Activated CD4-positive, alpha-beta T cell treated with anti-CD3 and anti-CD28 coated beads, Interleukin-2, amount 10 ng/mL, durations not matched to agents 24 days and 14 days (primary cell): Measurements from ENCODE around the gene WBP1L. TPM values are rescaled to one million over a fixed set of nuclear protein-coding genes. Genes with fewer than 3 reads are reported as not detected.
"Not testable (repeated sequence)": the region's sequence is repeated elsewhere in the genome, so short reads cannot be mapped to it uniquely, and the experiment has no call there.

Experiments
- DNase-seq: peaks from one replicate; pipeline ENCODE4 v3.0.0; 2022
- H3K27ac Mint-ChIP-seq: one replicate; pipeline ENCODE4 v1.8.0; 2022; ENCODE audit warnings: mild to moderate bottlenecking, mixed read lengths
- H3K27me3 Mint-ChIP-seq: one replicate; pipeline ENCODE4 v1.8.0; 2022; ENCODE audit warnings: mixed read lengths
- H3K36me3 Mint-ChIP-seq: one replicate; pipeline ENCODE4 v1.8.0; 2022; ENCODE audit warnings: low read depth, mild to moderate bottlenecking, mixed read lengths
- H3K4me1 Mint-ChIP-seq: one replicate; pipeline ENCODE4 v1.8.0; 2021; ENCODE audit warnings: mixed read lengths
- H3K4me3 Mint-ChIP-seq: one replicate; pipeline ENCODE4 v1.8.0; 2022; ENCODE audit warnings: mild to moderate bottlenecking, moderate library complexity, mixed read lengths
- H3K9me3 Mint-ChIP-seq: one replicate; pipeline ENCODE4 v1.8.0; 2021; ENCODE audit warnings: mixed read lengths
- intact Hi-C: fragments of 100-400 bp; cut with micrococcal nuclease; formaldehyde crosslinking; loops from one replicate; pipeline ENCODE4 v1.15.1; 2023
- total RNA-seq: library from RNA; stranded (reverse); gene quantifications from 2 replicates; pipeline ENCODE4 v1.2.3, GENCODE V29; 2022

The WBP1L gene
- total RNA-seq, 1 donor from 2014 or later, result 15.8 TPM

DNA sequence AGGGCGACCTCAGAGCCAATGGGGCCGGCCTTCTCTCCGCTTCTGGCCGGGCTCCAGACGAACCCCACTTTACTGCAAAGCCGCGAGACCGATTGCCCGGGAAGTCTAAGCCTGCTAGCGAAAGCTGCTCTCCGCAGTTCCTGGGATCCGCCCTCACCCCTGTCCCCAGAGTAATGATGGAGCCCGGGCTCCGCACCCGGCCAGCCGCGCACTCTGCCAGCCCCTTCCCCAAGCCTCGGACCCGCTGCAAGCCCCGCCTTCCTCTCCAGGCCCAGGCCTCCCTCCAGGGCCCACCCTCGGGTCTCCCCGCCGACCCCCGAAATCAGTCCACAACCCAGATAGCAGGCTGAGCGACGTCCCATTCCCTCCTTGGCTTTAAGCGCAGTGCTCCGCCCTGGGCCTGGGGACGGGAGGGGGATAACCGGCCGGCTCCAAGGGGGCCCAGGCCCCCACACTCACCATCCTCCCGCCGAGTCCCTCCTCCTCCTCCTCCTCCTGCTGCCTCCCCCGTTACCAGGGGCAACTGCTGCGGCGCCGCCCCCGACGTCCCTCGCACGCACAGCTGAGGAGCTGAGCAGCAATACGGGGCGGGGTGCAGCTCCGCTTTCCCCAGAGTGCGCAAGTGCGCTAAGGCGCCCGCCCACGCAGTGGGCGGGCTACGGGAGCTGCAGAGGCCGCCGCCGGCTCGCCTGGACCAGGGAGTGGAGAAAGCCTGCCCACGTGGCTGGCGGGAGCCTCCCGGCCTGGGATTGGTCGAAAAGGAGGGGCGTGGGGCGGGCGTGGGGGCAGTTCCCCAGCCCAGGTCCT, 29.7 kb upstream of the WBP1L start, which contains the start of gene ARL3:
ARL3 (minus strand) TSS at position 584 of the 807 bp plus-strand sequence; CDS start at position 462, 122 bp downstream.
- DNase-seq, result peak; percentile 98
- H3K27me3 Mint-ChIP-seq, result no peaks in the 10 kb centered on the region
- H3K36me3 Mint-ChIP-seq, result peaks cover 17% of the 10 kb centered on the region
- no peaks in the 10 kb centered on the region for H3K9me3 Mint-ChIP-seq
- peak within 1 kb of the TSS; percentile 93 for H3K27ac Mint-ChIP-seq
- peaks cover 41% of the 10 kb centered on the region for H3K4me1 Mint-ChIP-seq
- peak within 1 kb of the TSS; percentile 80 for H3K4me3 Mint-ChIP-seq
- intact Hi-C loops, result loop anchor here (1.0 to 5.0 kb wide), 9 partner anchors 29 to 653 kb away; partner anchors contain the start of genes ACTR1A, BORCS7, GBF1 and SUFU

GRCh38 chr10:102714621-102715455, 28.9 kb upstream of the WBP1L start, which contains the start of gene SFXN2:
SFXN2 (plus strand) TSS chr10:102714636; CDS start chr10:102726637, 12,001 bp downstream.
- peak; percentile 86 for DNase-seq
- H3K4me3 Mint-ChIP-seq, result peak within 1 kb of the TSS; percentile 80
- peaks cover 21% of the 10 kb centered on the region for H3K36me3 Mint-ChIP-seq
- no peaks in the 10 kb centered on the region for H3K9me3 Mint-ChIP-seq
- peak within 1 kb of the TSS; percentile 93 for H3K27ac Mint-ChIP-seq
- H3K4me1 Mint-ChIP-seq, result peaks cover 44% of the 10 kb centered on the region
- H3K27me3 Mint-ChIP-seq, result no peaks in the 10 kb centered on the region
- intact Hi-C loops, result loop anchor here (1.0 to 5.0 kb wide), 9 partner anchors 28 to 652 kb away; partner anchors contain the start of genes ACTR1A, BORCS7, GBF1 and SUFU

DNA sequence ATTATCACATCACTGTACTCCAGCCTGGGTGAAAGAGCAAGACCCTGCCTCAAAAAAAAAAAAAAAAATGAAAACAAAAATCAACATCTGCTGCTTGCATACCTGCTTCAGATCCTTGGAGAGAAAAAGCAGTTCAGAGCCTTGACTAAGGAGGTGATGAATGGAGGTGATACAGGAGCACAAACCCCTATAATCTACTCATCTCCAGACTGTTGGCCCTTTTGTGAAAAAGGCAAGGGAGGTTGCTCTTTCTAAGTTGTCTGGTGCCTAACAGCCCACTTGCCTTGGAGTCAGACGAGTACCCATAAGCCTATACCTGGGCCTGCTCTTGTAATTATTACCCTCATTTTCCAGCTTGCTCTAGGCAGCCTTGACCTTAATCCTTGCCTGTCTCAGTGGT, 27.9 kb upstream of the WBP1L start:
- H3K36me3 Mint-ChIP-seq, result peaks cover 23% of the 10 kb centered on the region
- peak overlapping the region; percentile 70 for H3K4me3 Mint-ChIP-seq
- H3K27ac Mint-ChIP-seq, result peak overlapping the region; percentile 39
- H3K9me3 Mint-ChIP-seq, result no peaks in the 10 kb centered on the region
- H3K4me1 Mint-ChIP-seq, result peaks cover 43% of the 10 kb centered on the region
- DNase-seq, result no peak
- intact Hi-C loops, result loop anchor here (2.0 kb wide), 1 partner anchor 213 kb away; the partner anchor contains the start of genes ACTR1A and SUFU
- no peaks in the 10 kb centered on the region for H3K27me3 Mint-ChIP-seq

DNA sequence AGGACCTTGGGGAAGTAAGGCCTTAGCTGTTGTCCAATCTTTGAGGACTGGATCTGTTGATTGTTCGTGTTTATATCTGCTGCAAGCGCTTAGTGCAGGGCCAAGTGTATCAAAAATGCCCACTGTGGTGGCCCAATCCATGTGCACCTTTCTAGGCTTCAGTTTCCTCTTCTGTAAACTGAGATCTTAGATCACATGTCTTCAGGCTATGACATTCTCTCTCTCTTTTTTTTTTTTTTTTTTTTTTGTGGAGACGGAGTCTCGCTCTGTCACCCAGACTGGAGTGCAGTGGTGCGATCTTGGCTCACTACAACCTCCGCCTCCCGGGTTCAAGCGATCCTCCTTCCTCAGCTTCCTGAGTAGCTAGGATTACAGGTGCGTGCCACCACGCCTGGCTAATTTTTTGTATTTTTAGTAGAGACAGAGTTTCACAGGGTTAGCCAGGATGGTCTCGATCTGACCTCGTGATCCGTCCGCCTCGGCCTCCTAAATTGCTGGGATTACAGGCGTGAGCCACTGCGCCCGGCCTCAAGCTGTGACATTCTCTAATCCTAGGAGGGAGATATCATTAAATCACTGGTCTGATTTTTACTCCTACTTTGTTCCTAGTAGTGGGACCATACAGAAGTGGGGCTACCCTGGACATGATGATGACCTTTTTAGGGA, 26.7 kb upstream of the WBP1L start:
- H3K27ac Mint-ChIP-seq, H3K9me3 Mint-ChIP-seq, intact Hi-C loops, H3K27me3 Mint-ChIP-seq, DNase-seq: not testable (repeated sequence)
- Mint-ChIP-seq H3K4me3 (peak overlapping the region; percentile 44), H3K36me3 (peaks cover 27% of the 10 kb centered on the region), H3K4me1 (peaks cover 44% of the 10 kb centered on the region)

DNA sequence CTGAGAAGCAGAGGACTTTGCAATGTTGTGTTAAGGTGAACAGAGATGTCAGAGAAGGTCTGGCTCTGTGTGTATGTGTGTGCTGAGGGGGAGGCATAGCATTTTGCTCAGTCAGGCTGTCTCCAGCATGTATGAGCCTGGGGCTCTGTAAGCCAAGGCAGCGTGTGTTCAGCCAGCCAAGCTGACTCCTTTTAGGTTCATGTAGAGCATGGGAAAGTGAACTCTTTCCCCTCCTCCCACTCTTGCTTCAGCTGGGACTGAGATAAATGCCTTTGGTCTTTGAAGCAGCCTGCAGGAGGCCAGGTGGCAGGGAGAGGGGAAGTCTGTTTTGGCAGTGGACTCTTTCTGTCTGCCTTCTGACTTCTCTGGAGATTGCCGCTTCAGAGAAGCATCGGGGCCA, 25.5 kb upstream of the WBP1L start:
- DNase-seq, result no peak
- Mint-ChIP-seq H3K9me3 (no peaks in the 10 kb centered on the region), H3K4me1 (peaks cover 39% of the 10 kb centered on the region), H3K36me3 (peaks cover 28% of the 10 kb centered on the region), H3K27ac (no peak overlapping the region), H3K27me3 (no peaks in the 10 kb centered on the region), H3K4me3 (peak overlapping the region; percentile 1)
- intact Hi-C loops, result no loop called here

DNA sequence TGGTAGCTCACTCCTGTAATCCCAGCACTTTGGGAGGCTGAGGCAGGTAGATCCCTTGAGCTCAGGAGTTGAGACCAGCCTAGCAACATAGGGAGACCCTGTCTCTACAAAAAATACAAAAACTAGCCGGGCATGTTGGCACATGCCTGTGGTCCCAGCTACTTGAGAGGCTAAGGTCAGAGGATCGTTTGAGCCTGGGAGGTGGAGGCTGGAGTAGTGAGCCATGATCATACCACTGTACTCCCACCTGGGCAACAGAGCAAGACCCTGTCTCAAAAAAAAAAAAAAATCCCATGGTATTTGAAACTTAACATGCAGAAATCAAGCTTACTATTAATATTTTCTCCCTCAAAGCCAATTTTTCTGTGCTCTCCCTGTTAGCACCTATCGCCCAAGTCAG, 23.4 kb upstream of the WBP1L start:
- Mint-ChIP-seq H3K4me1 (peaks cover 31% of the 10 kb centered on the region), H3K9me3 (no peaks in the 10 kb centered on the region), H3K4me3 (no peak overlapping the region), H3K36me3 (peaks cover 38% of the 10 kb centered on the region), H3K27me3 (no peaks in the 10 kb centered on the region), H3K27ac (no peak overlapping the region)
- intact Hi-C loops, result no loop called here
- no peak for DNase-seq

DNA sequence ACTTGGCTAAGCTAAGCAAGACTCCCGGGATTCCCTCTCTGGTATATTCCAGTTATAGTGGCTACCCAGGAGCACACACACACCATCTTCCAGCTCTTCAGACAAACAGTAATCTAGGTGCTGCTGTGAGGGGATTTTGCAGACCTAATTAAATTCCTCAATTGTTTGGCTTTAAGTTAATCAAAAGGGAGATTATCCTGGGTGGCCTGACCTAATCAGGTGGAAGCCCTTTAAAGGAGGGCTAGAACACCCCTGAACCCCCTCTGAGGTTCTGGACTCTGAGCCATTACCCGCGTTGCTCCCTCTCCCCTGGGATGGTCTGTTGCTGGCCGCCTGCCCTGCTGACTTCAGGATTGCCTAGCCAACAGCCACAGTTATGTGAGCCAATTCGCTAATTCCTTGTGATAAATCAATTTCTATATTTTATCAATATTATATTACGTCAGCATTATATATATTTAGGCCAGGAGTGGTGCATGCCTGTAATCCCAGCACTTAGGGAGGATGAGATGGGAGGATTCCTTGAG, 22.9 kb upstream of the WBP1L start:
- Mint-ChIP-seq H3K36me3 (peaks cover 37% of the 10 kb centered on the region), H3K27ac (no peak overlapping the region), H3K27me3 (no peaks in the 10 kb centered on the region), H3K9me3 (no peaks in the 10 kb centered on the region), H3K4me3 (no peak overlapping the region), H3K4me1 (peaks cover 30% of the 10 kb centered on the region)
- DNase-seq, result no peak
- intact Hi-C loops, result no loop called here

DNA sequence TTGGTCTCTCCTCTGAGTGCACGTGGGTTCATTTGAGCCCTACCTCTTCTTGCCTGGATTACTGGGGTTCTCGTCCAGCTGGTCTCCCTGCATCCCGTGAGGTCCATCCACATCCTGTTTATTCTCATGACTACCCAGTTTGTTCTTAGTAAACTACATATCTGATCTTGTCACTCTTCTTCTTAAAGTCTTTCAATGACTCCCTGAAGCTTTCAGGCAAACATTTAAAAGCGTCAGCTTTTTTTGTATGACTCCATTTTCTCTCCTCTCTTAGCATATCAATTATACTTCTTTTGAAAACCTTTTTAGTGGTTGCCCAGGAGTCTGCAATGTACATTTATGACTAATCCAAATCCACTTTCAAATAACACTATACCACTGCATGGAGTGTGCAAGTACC, 21.8 kb upstream of the WBP1L start:
- Mint-ChIP-seq H3K4me1 (peaks cover 23% of the 10 kb centered on the region), H3K9me3 (no peaks in the 10 kb centered on the region), H3K27ac (peak overlapping the region; percentile 2), H3K36me3 (peaks cover 41% of the 10 kb centered on the region), H3K4me3 (no peak overlapping the region), H3K27me3 (no peaks in the 10 kb centered on the region)
- intact Hi-C loops, result no loop called here
- DNase-seq, result no peak

- H3K4me1 Mint-ChIP-seq, result peaks cover 12% of the 10 kb centered on the region
- intact Hi-C loops, result no loop called here
- peaks cover 35% of the 10 kb centered on the region for H3K36me3 Mint-ChIP-seq
- no peaks in the 10 kb centered on the region for H3K27me3 Mint-ChIP-seq
- no peak overlapping the region for H3K27ac Mint-ChIP-seq
- no peak overlapping the region for H3K4me3 Mint-ChIP-seq
- no peak for DNase-seq
- no peaks in the 10 kb centered on the region for H3K9me3 Mint-ChIP-seq
These were observed 19.8 kb upstream of the WBP1L start for GRCh38 chr10:102723989-102724388.

DNA sequence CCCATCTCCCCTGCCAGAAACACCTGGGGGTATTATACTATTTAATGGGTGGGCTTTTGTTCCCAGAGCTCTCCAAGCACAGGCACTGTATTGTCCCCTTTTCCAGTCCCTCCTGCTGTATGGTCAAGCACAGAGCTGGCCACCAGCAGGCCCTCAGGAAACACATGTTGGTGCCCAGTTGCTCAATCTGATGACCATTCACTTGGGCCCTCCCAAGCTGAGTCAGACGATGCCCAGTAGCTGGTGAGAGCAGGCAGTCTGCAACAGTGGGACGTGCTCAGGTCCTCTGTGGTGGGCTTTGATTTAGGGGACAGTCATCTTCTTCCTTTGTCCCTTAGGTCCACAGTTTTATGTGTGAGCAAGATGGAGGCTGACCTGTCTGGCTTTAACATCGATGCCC, 17.5 kb upstream of the WBP1L start:
- Mint-ChIP-seq H3K9me3 (no peaks in the 10 kb centered on the region), H3K4me1 (peaks cover 10% of the 10 kb centered on the region), H3K36me3 (peaks cover 33% of the 10 kb centered on the region), H3K27me3 (no peaks in the 10 kb centered on the region), H3K4me3 (no peak overlapping the region), H3K27ac (no peak overlapping the region)
- intact Hi-C loops, result loop anchor here (5.0 kb wide), 1 partner anchor 176 kb away; no protein-coding TSS in a partner anchor
- DNase-seq, result no peak

GRCh38 chr10:102727037-102727818, 16.5 kb upstream of the WBP1L start:
- Mint-ChIP-seq H3K36me3 (peaks cover 31% of the 10 kb centered on the region), H3K4me1 (peaks cover 5% of the 10 kb centered on the region), H3K27me3 (no peaks in the 10 kb centered on the region), H3K9me3 (no peaks in the 10 kb centered on the region), H3K27ac (no peak overlapping the region), H3K4me3 (no peak overlapping the region)
- DNase-seq, result no peak
- intact Hi-C loops, result loop anchor here (5.0 kb wide), 1 partner anchor 175 kb away; no protein-coding TSS in a partner anchor
